ENCODE data around the gene SOBP.

SOBP gene

DNA sequence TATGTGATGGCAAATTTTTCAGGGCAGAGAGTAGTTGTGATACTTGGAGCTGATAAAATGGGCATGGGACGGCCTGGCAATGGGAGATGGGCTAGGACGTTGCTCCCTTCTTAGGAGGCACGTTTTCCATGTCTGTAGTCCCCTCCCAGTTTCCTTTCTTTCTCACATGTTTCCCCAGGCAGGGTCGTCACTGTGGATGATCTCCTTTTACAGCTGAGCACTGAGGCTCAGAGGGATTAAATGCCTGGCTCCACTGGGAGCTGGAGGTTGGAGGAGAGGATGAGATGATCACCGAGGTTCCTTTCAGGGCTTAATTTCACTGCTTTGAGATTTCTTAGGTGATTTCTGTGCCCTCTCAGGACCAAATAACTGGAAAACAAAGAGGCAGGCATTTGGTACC lies 136.7 kb downstream of the SOBP start:
- DNase-seq = no peak

DNA sequence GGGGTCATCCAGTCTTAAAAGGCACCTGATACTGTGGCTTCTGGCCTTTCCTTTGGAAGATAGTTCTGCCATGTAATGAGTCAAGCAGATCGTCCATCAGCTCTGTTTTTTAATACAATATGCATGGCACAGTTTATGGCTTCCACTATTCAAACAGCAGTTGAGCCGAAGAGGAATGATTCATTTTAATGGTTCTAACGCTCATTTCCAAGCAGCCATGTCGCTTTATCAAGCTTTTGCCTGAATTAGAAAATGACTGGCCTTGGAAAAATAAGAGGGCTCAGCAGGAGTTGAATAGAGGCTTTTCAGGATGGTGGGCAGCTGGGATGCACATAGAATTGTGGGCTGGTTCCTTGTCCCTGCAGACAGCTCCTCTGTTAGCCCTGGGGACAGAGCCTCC lies 138.1 kb downstream of the SOBP start:
- DNase-seq = no peak

DNA sequence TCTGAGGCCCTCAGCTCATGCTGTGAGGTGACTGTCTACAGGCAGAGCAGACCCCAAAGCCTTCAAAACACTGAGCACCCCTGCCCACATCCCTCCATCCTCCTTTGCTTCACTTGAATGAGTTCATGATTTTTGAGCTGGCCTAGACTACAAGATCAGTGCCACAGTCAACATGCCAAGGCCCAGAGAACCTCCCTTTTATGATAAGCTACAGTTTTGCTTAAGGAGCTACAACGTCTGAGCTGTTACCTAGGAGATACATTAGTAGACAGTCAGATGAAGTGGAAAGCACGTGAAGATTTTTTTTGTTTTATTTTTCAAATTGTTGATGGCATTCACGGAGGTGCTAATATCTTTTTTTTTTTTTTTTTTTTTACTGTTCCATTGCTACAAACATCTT lies 139.0 kb downstream of the SOBP start:
- no peak for DNase-seq

DNA sequence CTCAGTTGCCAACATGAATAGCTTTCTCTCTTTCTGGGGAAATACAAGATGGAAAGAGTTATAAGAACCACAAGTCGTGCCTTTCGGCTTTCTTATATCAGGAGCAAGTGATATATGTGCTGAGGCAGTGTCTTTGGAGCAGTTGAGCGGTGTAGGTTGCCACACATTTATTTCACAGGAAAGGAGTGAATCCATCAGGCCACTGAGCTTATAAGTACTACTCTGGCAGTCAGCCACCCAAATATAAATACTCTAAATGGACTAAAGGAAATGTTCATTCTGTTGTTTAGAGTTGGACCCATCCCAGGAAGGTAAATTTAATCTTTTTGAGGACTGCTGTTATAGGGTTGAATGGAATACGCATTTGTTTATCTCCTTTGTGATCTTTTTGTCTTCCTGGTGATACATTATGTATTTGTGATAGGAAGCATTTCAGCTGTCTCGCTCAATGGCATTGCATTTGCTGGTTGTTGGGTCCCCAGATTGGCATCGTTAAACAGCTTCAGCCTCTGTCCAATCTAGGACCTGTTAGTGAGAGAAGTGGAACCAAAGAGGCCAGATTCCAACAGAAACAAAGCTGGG lies 139.7 kb downstream of the SOBP start:
- DNase-seq = no peak

DNA sequence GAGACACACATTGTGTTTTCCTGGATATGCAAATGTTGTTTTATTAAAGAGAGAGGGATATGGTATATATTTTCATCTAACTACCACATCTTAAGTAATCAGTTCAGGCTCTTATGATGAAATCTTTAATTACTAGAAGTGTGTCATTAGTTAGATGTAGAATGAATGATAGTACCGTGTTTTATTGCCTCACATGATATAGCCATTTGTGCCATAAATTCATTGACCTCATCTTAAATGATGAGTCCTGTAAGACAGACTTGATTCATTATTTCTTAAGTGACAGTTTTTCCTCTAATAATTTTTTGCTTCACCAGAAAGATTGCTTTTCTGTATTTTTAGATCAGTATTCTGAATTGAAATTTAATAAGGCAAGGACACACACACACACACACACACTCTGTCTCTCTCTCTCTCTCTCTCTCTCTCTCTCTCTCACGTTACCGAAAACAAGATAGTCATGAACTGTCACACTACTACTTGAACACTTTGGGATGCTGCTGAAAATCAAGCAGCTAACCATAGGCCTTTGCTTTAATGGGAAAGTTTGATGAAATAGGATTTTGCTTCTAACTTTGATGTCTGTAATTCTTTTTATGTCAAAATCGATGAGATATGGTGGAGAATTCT lies 140.5 kb downstream of the SOBP start:
- DNase-seq = no peak

DNA sequence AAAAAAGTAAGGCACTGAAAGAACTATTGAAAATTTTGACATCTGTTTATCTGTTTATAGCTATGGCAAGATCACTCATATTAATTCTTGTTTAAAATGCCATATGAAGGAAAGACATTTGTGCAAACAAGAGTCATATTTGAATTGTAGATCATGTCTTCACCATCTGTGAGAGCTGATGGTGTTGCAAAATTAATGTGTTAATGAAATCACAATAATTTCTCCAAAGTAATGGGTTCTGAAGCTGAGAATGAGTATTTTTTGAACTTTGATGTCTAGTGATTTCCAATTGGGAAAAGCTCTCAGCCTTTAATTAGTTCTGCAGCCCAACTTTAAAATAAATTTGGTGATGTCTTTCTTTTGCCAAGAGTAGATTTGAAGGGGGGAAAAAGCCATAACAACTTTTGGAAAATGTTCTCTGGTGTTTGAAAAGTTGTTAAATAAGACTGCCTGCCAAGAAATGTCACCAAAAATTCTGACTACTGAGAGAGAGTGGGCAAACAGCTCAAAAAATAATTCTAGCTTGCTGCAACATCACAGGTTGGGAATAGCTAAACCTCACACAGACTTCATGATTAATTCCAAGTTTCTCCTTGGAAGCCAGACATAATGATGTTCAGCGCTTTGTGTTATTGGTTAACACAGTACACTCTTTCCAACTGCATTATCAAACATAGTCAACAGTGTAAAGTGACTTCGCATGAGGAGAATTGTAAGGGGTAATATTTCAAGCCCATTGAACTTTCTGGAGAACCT lies 142.6 kb downstream of the SOBP start:
- no peak for DNase-seq

DNA sequence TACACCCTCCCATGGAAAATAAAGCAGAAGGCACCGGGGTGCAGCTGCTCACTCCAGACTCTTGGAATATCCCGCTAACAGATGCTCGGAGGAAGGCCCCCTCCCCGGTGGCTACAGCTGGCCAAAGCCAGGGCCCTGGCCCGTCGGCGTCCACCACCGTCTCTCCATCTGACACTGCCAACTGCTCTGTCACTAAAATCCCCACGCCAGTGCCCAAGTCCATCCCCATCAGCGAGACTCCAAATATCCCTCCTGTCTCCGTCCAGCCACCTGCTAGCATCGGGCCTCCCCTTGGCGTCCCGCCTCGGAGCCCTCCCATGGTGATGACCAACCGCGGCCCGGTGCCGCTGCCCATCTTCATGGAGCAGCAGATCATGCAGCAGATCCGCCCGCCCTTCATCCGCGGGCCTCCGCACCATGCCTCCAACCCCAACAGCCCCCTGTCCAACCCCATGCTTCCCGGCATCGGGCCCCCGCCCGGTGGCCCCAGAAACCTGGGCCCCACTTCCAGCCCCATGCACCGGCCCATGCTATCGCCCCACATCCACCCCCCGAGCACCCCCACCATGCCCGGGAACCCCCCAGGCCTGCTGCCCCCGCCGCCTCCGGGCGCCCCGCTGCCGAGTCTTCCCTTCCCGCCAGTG lies 143.9 kb downstream of the SOBP start:
- no peak for DNase-seq

DNA sequence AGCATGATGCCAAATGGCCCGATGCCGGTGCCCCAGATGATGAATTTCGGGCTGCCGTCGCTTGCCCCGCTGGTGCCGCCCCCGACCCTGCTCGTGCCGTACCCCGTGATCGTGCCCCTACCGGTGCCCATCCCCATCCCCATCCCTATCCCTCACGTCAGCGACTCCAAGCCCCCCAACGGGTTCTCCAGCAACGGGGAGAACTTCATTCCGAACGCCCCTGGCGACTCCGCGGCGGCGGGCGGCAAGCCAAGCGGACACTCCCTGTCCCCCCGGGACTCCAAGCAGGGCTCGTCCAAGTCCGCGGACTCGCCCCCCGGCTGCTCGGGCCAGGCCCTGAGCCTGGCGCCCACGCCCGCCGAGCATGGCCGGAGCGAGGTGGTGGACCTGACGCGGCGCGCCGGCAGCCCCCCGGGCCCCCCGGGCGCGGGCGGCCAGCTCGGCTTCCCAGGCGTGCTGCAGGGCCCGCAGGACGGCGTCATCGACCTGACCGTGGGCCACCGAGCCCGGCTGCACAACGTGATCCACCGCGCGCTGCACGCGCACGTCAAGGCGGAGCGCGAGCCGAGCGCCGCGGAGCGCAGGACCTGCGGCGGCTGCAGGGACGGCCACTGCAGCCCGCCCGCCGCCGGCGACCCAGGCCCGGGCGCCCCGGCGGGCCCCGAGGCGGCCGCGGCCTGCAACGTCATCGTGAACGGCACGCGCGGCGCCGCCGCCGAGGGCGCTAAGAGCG lies 144.6 kb downstream of the SOBP start:
- DNase-seq = no peak

DNA sequence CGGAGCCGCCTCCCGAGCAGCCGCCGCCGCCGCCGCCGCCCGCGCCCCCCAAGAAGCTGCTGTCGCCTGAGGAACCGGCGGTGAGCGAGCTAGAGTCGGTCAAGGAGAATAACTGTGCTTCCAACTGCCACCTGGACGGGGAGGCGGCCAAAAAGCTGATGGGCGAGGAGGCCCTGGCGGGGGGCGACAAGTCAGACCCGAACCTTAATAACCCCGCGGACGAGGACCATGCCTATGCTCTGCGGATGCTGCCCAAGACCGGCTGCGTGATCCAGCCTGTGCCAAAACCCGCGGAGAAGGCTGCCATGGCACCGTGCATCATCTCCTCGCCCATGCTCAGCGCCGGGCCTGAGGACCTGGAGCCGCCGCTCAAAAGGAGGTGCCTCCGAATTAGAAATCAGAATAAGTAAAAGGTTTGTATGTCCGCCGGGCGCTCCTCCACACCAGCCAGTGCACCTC lies 145.2 kb downstream of the SOBP start:
- no peak for DNase-seq

DNA sequence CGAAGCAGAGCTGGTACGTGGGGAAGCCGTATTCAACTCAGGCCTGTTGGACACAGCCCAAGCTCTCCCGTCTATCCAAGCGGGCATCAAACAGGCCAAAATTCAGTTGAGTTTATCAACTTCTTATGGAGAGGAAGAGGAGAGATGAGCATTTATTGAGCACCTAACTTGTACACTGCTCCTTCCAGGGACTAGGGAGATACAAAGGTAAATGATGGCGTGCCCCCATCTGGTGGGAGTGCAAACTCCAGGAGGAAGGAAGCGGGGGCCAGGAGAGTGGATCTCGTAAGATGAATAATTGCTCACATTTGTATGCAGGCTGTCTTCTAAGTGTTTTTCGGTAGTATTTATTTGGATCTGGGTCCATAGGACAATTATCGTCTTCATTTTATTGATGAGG lies 146.6 kb downstream of the SOBP start:
- no peak for DNase-seq

DNA sequence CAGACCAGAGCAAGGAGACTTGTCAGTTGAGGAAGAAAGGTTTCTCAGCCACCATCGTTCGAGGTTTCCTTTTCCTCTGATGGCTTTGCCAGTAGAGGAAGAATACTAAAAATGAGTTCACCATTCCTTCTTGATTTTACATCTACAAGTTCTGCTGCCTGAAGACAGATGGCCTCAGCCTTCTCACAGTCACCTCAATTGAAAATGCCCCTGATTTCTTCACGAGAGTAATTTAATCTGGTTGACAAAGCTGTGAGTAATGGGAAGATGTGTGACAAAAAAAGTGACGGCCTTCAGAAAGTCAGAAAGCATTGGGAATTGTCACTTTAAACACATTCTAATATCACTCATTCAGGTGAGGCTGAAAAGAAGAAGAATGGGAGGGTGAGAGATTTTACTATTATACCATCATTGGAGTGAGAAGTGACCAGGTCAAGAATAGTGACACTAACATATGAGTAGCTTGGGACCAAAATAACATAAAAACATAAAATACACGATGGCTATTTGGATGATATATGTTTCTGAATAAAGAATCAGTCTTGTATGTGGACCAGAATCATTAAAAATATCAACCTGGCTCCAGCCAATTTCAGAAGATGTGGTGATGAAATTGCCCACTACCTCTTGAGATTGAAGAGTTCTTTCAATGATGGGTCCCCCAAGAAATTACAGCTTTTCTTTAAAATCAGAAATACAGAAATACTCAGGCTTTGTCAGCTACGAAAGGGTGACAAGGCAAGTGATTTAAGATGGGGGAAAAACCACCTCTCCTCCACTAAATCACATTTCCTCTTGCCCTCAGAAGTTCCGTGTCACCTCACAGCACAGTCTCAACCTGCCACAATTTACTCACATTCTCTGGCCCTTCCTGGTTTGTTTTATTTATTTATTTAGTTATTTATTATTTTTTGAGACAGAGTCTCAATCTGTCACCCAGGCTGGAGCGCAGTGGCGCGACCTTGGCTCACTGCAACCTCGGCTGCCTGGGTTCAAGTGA lies 147.7 kb downstream of the SOBP start:
- no peak for DNase-seq

DNA sequence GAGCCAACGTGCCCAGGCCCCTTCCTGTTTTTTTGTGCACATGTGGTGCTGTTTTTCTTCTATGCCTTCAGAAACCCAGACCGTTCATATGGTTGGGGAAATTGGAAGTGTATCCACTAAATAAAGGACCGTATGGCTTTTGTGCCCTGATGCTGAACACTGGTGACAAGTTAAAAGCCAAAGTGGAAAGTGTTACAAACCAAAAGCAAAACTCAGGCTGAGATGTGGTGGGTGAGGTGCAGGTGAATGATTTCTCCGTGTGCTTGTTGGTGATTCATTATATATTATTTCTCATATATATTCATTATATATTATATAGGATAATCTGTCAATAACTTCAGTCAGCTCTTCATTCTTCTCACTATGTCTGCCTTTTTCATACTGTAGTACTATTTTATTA lies 148.6 kb downstream of the SOBP start:
- no peak for DNase-seq

DNA sequence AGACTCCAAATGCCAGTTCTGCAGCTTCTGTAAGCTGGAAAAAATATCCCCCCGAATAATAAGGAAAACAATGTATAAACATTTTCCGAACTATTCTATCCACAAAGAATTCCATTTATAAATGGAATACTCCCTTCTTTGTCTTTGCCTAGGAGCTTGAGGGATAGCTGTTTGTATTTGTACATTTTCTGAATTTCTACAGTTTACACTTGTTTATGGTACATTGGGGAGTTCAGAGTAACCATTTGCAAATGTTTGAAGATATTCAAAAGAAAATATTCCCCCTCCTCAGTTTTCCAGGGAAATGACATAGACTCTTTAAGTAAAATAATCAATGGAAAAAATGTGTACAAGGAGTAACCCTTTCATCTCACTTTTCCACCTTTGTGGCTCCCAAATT lies 149.6 kb downstream of the SOBP start:
- DNase-seq = no peak

DNA sequence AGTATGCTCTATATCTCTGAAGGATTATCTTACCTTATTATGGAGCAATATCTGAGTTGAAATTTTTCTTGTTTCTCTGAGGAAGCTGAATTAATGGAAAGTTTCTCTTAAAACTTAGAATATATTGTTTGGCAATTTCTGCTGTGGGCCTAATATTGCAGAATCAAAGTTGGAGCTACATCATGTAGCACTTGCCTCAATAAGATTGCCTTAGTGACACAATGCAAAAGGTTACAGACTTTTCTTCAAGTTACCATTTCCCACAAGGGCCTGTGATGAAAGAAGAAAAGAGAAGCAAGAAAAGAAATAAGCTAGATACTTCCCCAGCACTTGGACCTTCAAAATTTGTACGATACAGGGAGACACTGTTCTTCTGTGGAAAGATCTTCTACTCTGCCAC lies 151.2 kb downstream of the SOBP start:
- no peak for DNase-seq

DNA sequence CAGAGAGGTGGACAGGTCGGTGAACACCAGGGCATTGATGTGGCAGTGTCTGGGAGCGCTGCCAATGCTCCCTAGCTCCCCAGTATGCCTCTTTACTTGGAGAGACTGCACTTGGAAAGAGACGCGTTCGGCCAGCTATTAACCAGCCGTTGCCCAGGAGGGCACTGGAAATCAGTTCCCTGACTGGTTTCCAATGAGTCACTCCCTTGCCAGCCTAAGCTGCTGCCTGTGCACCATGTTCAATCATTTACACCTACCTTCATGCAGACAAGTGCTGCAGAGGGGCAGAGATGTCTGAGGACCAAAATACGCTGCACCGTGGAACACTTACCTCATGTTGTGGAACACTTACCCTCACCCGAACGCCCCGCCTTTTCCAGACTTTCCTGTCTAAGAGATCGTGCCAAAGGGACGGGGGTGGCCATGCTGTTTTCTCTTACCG lies 151.6 kb downstream of the SOBP start:
- DNase-seq = no peak

DNA sequence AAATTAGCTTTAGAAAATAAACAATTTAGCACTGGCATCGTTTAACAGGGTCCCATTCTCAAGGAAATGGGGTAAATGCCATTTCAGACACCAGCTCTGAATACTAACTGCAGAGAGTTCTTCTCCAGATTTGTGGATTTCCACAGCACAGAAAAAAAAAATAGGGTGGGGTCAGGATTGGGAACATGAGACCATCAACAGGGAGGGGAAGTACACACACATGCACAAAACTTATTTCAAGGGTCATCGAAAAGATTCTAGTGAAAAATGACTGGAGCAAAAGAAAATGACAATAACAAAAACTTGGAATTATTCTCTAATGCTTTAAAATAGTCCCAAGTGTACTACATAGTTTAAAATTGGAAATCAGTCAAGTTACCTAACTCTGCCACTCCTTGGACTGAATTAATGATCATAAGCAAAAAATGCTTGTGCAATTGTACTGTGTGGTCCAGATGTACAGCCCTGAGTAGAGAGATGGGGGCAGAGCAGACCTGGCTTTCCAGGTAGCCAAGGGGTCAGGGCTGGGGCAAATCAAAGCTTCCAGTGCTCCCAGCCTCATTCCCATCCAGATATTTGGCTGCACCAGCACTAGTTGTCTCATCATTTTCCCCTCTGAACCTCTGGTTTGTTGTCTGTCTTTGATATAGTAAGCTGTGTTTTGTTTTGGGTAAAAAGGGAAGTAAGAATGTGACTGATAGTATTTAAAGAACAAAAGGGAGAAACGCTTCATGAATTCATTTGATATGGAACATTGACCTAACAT lies 152.4 kb downstream of the SOBP start:
- DNase-seq = no peak

DNA sequence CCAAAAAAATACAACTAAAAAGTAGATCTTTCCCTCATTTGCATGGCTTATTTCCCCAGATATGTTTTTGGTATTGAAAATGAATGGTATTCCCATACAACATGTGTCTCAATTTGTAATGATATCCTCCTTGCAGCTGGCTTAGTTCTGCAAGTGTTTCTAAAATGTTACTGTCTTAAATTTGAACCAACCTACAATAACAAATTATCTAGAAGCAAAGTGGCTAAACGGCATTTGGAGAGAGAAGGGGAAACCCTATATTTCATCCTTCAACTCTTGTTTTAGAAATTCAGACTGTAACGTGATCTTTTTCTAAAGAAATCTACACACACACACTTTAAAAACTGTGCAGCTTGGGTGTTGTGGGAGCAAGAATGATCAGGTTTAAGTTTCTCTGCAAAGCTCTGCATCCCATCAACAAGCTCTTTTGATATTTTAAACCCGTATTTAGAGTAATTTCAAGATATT lies 153.0 kb downstream of the SOBP start:
- DNase-seq = no peak

DNA sequence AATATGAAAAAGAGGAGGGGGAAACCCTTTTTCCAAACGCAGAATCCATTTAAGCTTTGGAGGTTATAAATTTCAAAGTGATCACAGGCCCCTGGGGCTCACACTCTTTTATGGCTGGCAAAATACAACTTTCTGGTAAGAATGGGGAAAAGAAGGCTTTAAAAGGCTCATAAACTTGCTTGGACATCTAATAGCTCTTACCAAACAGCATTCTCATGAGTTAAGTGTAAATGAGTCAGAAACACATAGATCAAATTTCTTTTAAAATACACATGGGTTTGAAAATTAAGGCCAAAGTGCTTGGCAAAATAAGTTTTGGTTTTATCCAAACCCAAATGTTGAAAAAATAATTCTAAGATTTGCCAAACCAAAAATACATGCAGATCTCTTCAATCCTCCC lies 154.6 kb downstream of the SOBP start:
- DNase-seq = no peak

DNA sequence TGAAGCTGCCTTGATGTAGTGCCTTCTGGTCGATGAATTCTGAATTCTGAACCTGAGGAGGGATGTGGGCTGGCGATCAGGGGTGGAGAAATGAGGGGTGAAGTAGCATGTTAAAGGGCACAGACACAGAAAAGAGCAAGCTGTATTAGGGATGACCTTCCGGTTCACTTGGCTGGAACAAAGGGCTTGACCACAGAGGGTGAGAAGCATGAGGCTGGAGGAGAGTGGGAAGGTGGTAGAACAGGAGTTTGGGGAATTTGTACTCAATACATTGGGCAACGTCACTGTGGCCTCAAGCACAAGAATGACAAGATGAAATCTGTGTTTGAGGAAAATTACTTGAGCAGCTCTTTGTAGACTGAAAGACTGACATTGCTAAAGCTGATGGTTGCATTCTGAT lies 155.8 kb downstream of the SOBP start:
- DNase-seq = no peak

DNA sequence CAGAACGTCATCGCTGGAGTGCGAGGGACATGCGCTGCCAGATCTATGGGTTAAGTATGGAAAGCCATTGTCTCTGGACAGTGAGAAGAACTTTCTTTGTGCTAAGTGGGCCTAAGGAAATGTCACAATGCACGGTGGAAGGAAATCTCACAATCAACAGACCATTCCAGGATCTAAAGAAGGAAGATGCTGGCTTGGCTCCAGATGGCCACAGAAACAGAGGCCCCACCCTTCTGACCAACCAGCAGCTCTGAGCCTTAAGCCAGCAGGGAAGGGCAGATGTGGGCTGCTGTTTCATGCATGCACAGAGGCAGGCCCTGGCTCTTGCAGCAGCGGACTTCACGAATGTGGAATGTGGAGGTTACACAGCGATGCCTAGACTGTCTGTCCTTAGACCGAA lies 156.3 kb downstream of the SOBP start:
- DNase-seq = no peak

All from CD4-positive, alpha-beta T cell treated with Interleukin-17A for 1 hour (primary cell).